COLO829 (cell line): ENCODE results near the gene NUDT17.
A peak's percentile ranks its signal among the peaks of the same experiment; 100 is the strongest.
"Not testable (repeated sequence)": the region's sequence is repeated elsewhere in the genome, so short reads cannot be mapped to it uniquely, and the experiment has no call there.

ENCODE experiments used
- DNase-seq: peaks from one replicate; pipeline ENCODE4 v3.0.0; 2012; ENCODE audit warnings: low spot score

NUDT17 gene

GRCh38 chr1:145845514-145846161 lies at the start of gene NUDT17:
TSS of gene NUDT17 (plus strand) at chr1:145845630. CDS start at chr1:145845641, 11 bp downstream.
- peak; percentile 88 for DNase-seq

- no peak for DNase-seq
These were observed 48.7 kb upstream of the NUDT17 start for GRCh38 chr1:145796753-145797152.

GRCh38 chr1:145799806-145800205 lies 45.6 kb upstream of the NUDT17 start:
- DNase-seq = no peak

- no peak for DNase-seq
These were observed 41.0 kb upstream of the NUDT17 start for GRCh38 chr1:145804235-145805045.

- no peak for DNase-seq
These were observed 40.4 kb upstream of the NUDT17 start for GRCh38 chr1:145805057-145805456.

GRCh38 chr1:145806408-145806807 lies 39.0 kb upstream of the NUDT17 start:
- no peak for DNase-seq

GRCh38 chr1:145806844-145807243 lies 38.6 kb upstream of the NUDT17 start:
- DNase-seq = no peak

GRCh38 chr1:145812977-145813810 lies 32.2 kb upstream of the NUDT17 start:
- not testable (repeated sequence) for DNase-seq

GRCh38 chr1:145818095-145818494 lies 27.3 kb upstream of the NUDT17 start:
- not testable (repeated sequence) for DNase-seq

- not testable (repeated sequence) for DNase-seq
These were observed 22.6 kb upstream of the NUDT17 start for GRCh38 chr1:145822779-145823331.

- DNase-seq = peak; percentile 96
These were observed 21.6 kb upstream of the NUDT17 start, which contains the start of the genes POLR3C and RNF115 for GRCh38 chr1:145823565-145824498. TSS of gene POLR3C (plus strand) at chr1:145824200. CDS start at chr1:145825777, 1,577 bp downstream. TSS of gene RNF115 (minus strand) at chr1:145824095. CDS start at chr1:145823873, 222 bp downstream.

- DNase-seq = no peak
These were observed 21.0 kb upstream of the NUDT17 start for GRCh38 chr1:145824499-145824842.

- no peak for DNase-seq
These were observed 19.4 kb upstream of the NUDT17 start for GRCh38 chr1:145826030-145826429.

GRCh38 chr1:145827966-145828365 lies 17.5 kb upstream of the NUDT17 start:
- DNase-seq = no peak

- no peak for DNase-seq
These were observed 16.9 kb upstream of the NUDT17 start for GRCh38 chr1:145828367-145829026.

- not testable (repeated sequence) for DNase-seq
These were observed 14.6 kb upstream of the NUDT17 start for GRCh38 chr1:145830810-145831209.

GRCh38 chr1:145837656-145838055 lies 7.8 kb upstream of the NUDT17 start:
- no peak for DNase-seq

GRCh38 chr1:145843031-145843430 lies 2.4 kb upstream of the NUDT17 start:
- no peak for DNase-seq

- DNase-seq = peak; percentile 9
These were observed 301 bp upstream of the NUDT17 start for GRCh38 chr1:145845144-145845513.

GRCh38 chr1:145846201-145846612 lies 777 bp downstream of the NUDT17 start:
- peak; percentile 65 for DNase-seq
